ENCODE measurements around the gene MYCL. TPM values are rescaled to one million over a fixed set of nuclear protein-coding genes. Genes with fewer than 3 reads are reported as not detected.

The MYCL gene
- total and polyA plus RNA-seq, 2 of the 13 experiments (the other 11 are each of a cell fraction or from before 2014, with no cell fraction given) = 0.31 to 1.7 TPM

- no peak for TF ChIP-seq TBX2 (CRISPR knock-in tag; IDR thresholded peaks at IDR 0.05; ENCODE audit: borderline replicate concordance)
- TF ChIP-seq ESRRA (CRISPR knock-in tag; IDR thresholded peaks at IDR 0.05; ENCODE audit: low read depth) = no peak
- no peak for TF ChIP-seq ZNF350 (CRISPR knock-in tag; IDR thresholded peaks at IDR 0.05; ENCODE audit: borderline replicate concordance, low read depth)
- TF ChIP-seq ZNF530 (CRISPR knock-in tag; IDR thresholded peaks at IDR 0.05; ENCODE audit: low read depth) = no peak
- TF ChIP-seq ZFAT (CRISPR knock-in tag; conservative IDR thresholded peaks at IDR 0.05) = no peak
- TF ChIP-seq THAP7 (CRISPR knock-in tag; IDR thresholded peaks at IDR 0.05) = no peak
- no peak for TF ChIP-seq IRF2 (CRISPR knock-in tag; IDR thresholded peaks at IDR 0.05)
These were observed 51.0 kb downstream of the MYCL start (continued) for GRCh38 chr1:39850606-39851216.

GRCh38 chr1:39849203-39849602 is 52.5 kb downstream of the MYCL start:
- Histone ChIP-seq H3K4me1 (ENCODE audit: insufficient read depth, low read length) (peaks cover 48% of the 10 kb centered on the region), H3K27ac (ENCODE audit: extremely low read length, insufficient read depth, low read length) (no peak overlapping the region), H3K36me3 (replicated peaks in 1 of 2; ENCODE audit: control insufficient read depth in 1 of 2, insufficient read depth in 2 of 2, low read length in 2 of 2) (peaks cover 5 to 34% of the 10 kb centered on the region in 2 experiments), H3K79me2 (ENCODE audit: insufficient read depth, low read length) (peaks cover 3% of the 10 kb centered on the region), H3K4me2 (ENCODE audit: low read depth, low read length) (no peak overlapping the region), H2AFZ (ENCODE audit: low read length) (no peak overlapping the region), H3K27me3 (ENCODE audit: control insufficient read depth in 1 of 2, insufficient read depth in 2 of 2, low read length in 2 of 2) (no peaks in the 10 kb centered on the region), H3K9ac (ENCODE audit: insufficient read depth, low read depth, low read length) (no peak overlapping the region), H3K4me3 (replicated peaks in 1 of 3; ENCODE audit: insufficient read depth in 1 of 3, low read depth in 2 of 3, low read length in 3 of 3) (no peak overlapping the region), H4K20me1 (ENCODE audit: insufficient read depth, low read length) (peaks cover 11% of the 10 kb centered on the region), H3K9me3 (ENCODE audit: low read length) (no peaks in the 10 kb centered on the region)
- in situ Hi-C loops (cut with HindIII; ENCODE audit: extremely low pct_ligation_motif_present, low pct_unique_long_range_greater_than_20kb) = no loop called here
- BruUV-seq (replicated peaks) = no TSS peak
- FAIRE-seq = no peak
- no peak for DNase-seq (ENCODE audit: low spot score)
- intact Hi-C loops (cut with micrococcal nuclease; ENCODE audit: unreplicated experiment) = no loop called here
- POLR2A ChIA-PET = interaction anchor here (1.6 kb wide), 1 partner anchor 52 kb away, joined by 5 read pairs; the partner anchor contains the start of gene MYCL
- CTCF ChIA-PET (ENCODE audit: low intra/inter-chr PET ratio, low total read pairs) = no interaction called here
- no peak for TF ChIP-seq ZNF274 (CRISPR knock-in tag; IDR thresholded peaks at IDR 0.05)
- TF ChIP-seq ATF7 (IDR thresholded peaks at IDR 0.05) = peak; percentile 77
- no peak for TF ChIP-seq ATF7 (CRISPR knock-in tag; IDR thresholded peaks at IDR 0.05)
- no peak for ATAC-seq
- 100% methylated on average over 1 of the region's 1 CpG for WGBS (ENCODE audit: low lambda C conversion rate)
